Measurements from ENCODE around the gene FYB2.

DNA sequence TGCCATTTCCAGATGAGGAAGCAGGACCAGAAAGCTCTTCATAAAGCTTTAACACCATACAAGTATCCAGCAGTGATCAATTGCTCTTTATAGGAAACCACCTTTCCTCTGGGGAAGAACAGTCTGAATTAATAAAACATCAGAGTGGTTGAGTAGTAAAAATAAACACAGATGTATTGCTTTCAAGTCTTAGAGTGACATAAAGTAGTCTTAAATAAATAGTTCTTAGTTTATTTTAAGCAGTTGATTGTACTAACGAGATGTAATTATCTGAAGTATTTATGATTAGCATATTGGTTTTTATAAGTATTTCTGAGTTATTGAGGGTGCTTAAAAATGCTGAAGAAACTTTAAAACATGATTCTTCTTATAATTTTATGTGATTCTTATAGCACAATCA, 107.1 kb downstream of the FYB2 start:
- TF ChIP-seq ATF3 (IDR thresholded peaks at IDR 0.05) (no peak), POLR2A (IDR thresholded peaks at IDR 0.05; ENCODE audit: borderline replicate concordance, extremely low read depth, insufficient read depth, insufficient read length) (no peak), CTCF (IDR thresholded peaks at IDR 0.05 in 2 of 3, conservative IDR thresholded peaks at IDR 0.05 in 1 of 3; ENCODE audit: borderline replicate concordance in 1 of 3, insufficient read depth in 1 of 3, low read depth in 2 of 3, low read length in 2 of 3) (no peak), ZNF274 (IDR thresholded peaks at IDR 0.05; ENCODE audit: low read depth, low read length) (no peak), SIN3A (IDR thresholded peaks at IDR 0.05; ENCODE audit: low read depth) (no peak), RAD21 (IDR thresholded peaks at IDR 0.05; ENCODE audit: low read depth) (no peak), SP1 (IDR thresholded peaks at IDR 0.05; ENCODE audit: low read depth) (no peak), POLR2AphosphoS5 (IDR thresholded peaks at IDR 0.05; ENCODE audit: low read depth, low read length) (no peak), EZH2 (IDR thresholded peaks at IDR 0.05) (no peak), FOSL1 (IDR thresholded peaks at IDR 0.05; ENCODE audit: low read depth) (no peak), MAX (IDR thresholded peaks at IDR 0.05) (no peak), CEBPB (IDR thresholded peaks at IDR 0.05; ENCODE audit: low read depth) (no peak), CBX3 (IDR thresholded peaks at IDR 0.05; ENCODE audit: low read depth) (no peak)
- TF ChIP-seq, protein P1, sequence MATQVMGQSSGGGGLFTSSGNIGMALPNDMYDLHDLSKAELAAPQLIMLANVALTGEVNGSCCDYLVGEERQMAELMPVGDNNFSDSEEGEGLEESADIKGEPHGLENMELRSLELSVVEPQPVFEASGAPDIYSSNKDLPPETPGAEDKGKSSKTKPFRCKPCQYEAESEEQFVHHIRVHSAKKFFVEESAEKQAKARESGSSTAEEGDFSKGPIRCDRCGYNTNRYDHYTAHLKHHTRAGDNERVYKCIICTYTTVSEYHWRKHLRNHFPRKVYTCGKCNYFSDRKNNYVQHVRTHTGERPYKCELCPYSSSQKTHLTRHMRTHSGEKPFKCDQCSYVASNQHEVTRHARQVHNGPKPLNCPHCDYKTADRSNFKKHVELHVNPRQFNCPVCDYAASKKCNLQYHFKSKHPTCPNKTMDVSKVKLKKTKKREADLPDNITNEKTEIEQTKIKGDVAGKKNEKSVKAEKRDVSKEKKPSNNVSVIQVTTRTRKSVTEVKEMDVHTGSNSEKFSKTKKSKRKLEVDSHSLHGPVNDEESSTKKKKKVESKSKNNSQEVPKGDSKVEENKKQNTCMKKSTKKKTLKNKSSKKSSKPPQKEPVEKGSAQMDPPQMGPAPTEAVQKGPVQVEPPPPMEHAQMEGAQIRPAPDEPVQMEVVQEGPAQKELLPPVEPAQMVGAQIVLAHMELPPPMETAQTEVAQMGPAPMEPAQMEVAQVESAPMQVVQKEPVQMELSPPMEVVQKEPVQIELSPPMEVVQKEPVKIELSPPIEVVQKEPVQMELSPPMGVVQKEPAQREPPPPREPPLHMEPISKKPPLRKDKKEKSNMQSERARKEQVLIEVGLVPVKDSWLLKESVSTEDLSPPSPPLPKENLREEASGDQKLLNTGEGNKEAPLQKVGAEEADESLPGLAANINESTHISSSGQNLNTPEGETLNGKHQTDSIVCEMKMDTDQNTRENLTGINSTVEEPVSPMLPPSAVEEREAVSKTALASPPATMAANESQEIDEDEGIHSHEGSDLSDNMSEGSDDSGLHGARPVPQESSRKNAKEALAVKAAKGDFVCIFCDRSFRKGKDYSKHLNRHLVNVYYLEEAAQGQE (IDR thresholded peaks at IDR 0.05; ENCODE audit: low read depth) = no peak
